ENCODE measurements around the gene C2orf74. TPM values are rescaled to one million over a fixed set of nuclear protein-coding genes. Genes with fewer than 3 reads are reported as not detected.

The C2orf74 gene
- total RNA-seq, result 23.6 TPM
- polyA plus RNA-seq (ENCODE audit: insufficient read depth, low read depth, low replicate concordance), result 47.6 TPM
- long read RNA-seq, donor 1, partial matches to known transcripts, result 0 of 2 reads
- long read RNA-seq, donor 1, other reads (novel, unspliced or antisense), result 0 of 2 reads
- long read RNA-seq, donor 2, partial matches to known transcripts, result 0 of 2 reads
- long read RNA-seq, donor 2, other reads (novel, unspliced or antisense), result 0 of 2 reads
- long read RNA-seq, donor 3, partial matches to known transcripts, result 8 of 16 reads
- long read RNA-seq, donor 3, other reads (novel, unspliced or antisense), result 0 of 16 reads
- long read RNA-seq, donor 4, transcript C2orf74-202 (4 exons, 879 nt), result major isoform, 5 of 7 reads
- long read RNA-seq, donor 4, partial matches to known transcripts, result 0 of 7 reads
- long read RNA-seq, donor 4, other reads (novel, unspliced or antisense), result 0 of 7 reads
- long read RNA-seq, donor 5, result 0 reads
- long read RNA-seq, donor 6, transcript C2orf74-202 (4 exons, 879 nt), result major isoform, 10 of 35 reads
- long read RNA-seq, donor 6, partial matches to known transcripts, result 23 of 35 reads
- long read RNA-seq, donor 6, other reads (novel, unspliced or antisense), result 0 of 35 reads
- long read RNA-seq, donor 7, partial matches to known transcripts, result 0 of 8 reads
- long read RNA-seq, donor 7, other reads (novel, unspliced or antisense), result 4 of 8 reads
- long read RNA-seq, donor 8, transcript C2orf74-202 (4 exons, 879 nt), result major isoform, 14 of 42 reads
- long read RNA-seq, donor 8, partial matches to known transcripts, result 24 of 42 reads
- long read RNA-seq, donor 8, other reads (novel, unspliced or antisense), result 0 of 42 reads
- long read RNA-seq, donor 9, partial matches to known transcripts, result 0 of 6 reads
- long read RNA-seq, donor 9, other reads (novel, unspliced or antisense), result 0 of 6 reads
- long read RNA-seq, donor 10, transcript C2orf74-202 (4 exons, 879 nt), result major isoform, 6 of 19 reads
- long read RNA-seq, donor 10, partial matches to known transcripts, result 12 of 19 reads
- long read RNA-seq, donor 10, other reads (novel, unspliced or antisense), result 0 of 19 reads

DNA sequence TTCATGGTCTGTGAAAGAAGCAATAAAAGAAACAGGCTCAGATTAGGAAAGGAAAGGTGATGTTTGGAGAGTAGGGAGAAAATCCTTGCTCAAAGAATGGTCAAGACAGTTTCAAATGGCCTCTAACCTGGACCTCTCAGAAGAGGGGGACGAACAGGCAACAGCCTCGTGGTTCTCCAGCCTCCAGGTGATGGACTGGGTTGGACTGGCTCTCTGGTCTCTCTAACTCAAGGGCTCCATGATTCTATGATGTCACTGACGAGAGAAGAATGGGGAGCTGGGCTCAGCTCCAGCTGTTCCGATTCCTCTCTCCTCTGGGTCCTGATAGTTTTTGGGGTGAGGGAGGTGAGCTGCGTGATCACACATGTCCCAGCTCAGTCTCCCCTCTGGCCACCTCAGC is at the start of gene C2orf74:
Gene C2orf74, plus strand, starts transcription at position 301 of the 400 bp plus-strand sequence. CDS start 327 bp downstream, outside the sequence.
- TF ChIP-seq, protein P1, sequence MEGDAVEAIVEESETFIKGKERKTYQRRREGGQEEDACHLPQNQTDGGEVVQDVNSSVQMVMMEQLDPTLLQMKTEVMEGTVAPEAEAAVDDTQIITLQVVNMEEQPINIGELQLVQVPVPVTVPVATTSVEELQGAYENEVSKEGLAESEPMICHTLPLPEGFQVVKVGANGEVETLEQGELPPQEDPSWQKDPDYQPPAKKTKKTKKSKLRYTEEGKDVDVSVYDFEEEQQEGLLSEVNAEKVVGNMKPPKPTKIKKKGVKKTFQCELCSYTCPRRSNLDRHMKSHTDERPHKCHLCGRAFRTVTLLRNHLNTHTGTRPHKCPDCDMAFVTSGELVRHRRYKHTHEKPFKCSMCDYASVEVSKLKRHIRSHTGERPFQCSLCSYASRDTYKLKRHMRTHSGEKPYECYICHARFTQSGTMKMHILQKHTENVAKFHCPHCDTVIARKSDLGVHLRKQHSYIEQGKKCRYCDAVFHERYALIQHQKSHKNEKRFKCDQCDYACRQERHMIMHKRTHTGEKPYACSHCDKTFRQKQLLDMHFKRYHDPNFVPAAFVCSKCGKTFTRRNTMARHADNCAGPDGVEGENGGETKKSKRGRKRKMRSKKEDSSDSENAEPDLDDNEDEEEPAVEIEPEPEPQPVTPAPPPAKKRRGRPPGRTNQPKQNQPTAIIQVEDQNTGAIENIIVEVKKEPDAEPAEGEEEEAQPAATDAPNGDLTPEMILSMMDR (IDR thresholded peaks at IDR 0.05; ENCODE audit: borderline replicate concordance, extremely low read depth, insufficient read depth), result no peak
- Histone ChIP-seq H3K9me3 (ENCODE audit: control insufficient read depth in 2 of 3, insufficient read depth in 1 of 3, low read length in 3 of 3) (no peaks in the 10 kb centered on the region), H3K36me3 (ENCODE audit: control insufficient read depth in 2 of 3, insufficient read depth in 3 of 3, low read length in 3 of 3) (peaks cover 0 to 31% (median 10%) of the 10 kb centered on the region in 3 donors), H3K4me3 (ENCODE audit: low read length in 3 of 3) (no peak within 1 kb of the TSS), H3K9ac (ENCODE audit: low read length in 3 of 3) (no peak within 1 kb of the TSS), H3K27ac (ENCODE audit: low read depth in 2 of 2, low read length in 2 of 2) (no peak within 1 kb of the TSS), H3K27me3 (ENCODE audit: control insufficient read depth, insufficient read depth, low read length) (no peaks in the 10 kb centered on the region), H3K4me1 (ENCODE audit: control insufficient read depth in 2 of 3, insufficient read depth in 2 of 3, low read depth in 1 of 3, low read length in 3 of 3) (peaks cover 0 to 3% (median 0%) of the 10 kb centered on the region in 3 donors)
- no peak for FAIRE-seq
- intact Hi-C loops (cut with DNase I), result no loop called here
- DNase-seq, result no peak

DNA sequence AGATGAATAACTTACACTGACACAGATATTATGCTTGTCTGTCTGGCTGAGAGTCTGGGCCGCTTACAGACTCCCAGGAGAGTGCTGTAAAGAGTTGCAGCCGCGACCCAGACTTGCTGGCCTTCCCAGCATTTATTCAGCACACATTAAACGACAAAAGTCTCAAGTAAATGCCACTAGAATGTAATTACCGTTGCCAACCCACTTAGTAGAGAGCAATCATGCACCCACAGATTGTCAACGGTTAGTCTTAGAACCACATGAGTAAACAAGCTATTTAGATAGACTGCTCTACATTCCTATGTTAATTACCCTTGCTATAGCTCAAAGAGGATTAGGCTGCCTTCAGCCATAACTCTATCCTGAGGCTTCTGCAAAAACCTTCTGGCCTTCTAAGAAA is 47.8 kb upstream of the C2orf74 start:
- Histone ChIP-seq H3K9me3 (ENCODE audit: control insufficient read depth in 2 of 3, insufficient read depth in 1 of 3, low read length in 3 of 3) (no peaks in the 10 kb centered on the region), H3K36me3 (ENCODE audit: control insufficient read depth in 2 of 3, insufficient read depth in 3 of 3, low read length in 3 of 3) (no peaks in the 10 kb centered on the region), H3K4me3 (ENCODE audit: low read length in 3 of 3) (no peak overlapping the region), H3K4me1 (ENCODE audit: control insufficient read depth in 2 of 3, insufficient read depth in 2 of 3, low read depth in 1 of 3, low read length in 3 of 3) (no peaks in the 10 kb centered on the region), H3K27ac (ENCODE audit: low read depth in 2 of 2, low read length in 2 of 2) (no peak overlapping the region), H3K27me3 (ENCODE audit: control insufficient read depth, insufficient read depth, low read length) (no peaks in the 10 kb centered on the region), H3K9ac (ENCODE audit: low read length in 3 of 3) (no peak overlapping the region)
- intact Hi-C loops (cut with DNase I), result no loop called here
- DNase-seq (no peak), FAIRE-seq (no peak)
- TF ChIP-seq, protein P1 (IDR thresholded peaks at IDR 0.05; ENCODE audit: borderline replicate concordance, extremely low read depth, insufficient read depth), result no peak

DNA sequence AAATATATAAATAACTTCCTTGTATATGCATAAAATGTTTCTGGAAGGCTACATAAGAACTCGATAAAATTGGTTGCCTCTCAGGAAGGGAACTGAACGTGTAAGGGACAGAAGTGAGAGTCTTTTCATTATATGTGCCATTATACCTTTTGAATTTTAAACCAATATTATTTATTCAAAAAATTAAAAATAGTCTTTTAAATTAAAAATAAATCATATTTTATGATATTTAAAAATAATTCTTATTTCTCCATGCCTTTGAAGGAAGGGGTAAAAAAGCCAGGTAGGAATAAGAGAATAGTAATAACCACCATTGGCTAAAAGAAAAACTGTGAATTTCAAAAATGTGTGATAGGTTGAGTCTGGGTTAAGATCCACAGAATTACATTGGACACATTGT is 45.7 kb upstream of the C2orf74 start:
- no peaks in the 10 kb centered on the region for H3K9me3 ChIP-seq (ENCODE audit: control insufficient read depth in 2 of 3, insufficient read depth in 1 of 3, low read length in 3 of 3)
- TF ChIP-seq, protein P1 (IDR thresholded peaks at IDR 0.05; ENCODE audit: borderline replicate concordance, extremely low read depth, insufficient read depth), result no peak
- H3K36me3 ChIP-seq (ENCODE audit: control insufficient read depth in 2 of 3, insufficient read depth in 3 of 3, low read length in 3 of 3), result no peaks in the 10 kb centered on the region
- intact Hi-C loops (cut with DNase I), result no loop called here
- no peak overlapping the region for H3K4me3 ChIP-seq (ENCODE audit: low read length in 3 of 3)
- FAIRE-seq, result no peak
- no peaks in the 10 kb centered on the region for H3K27me3 ChIP-seq (ENCODE audit: control insufficient read depth, insufficient read depth, low read length)
- no peak overlapping the region for H3K9ac ChIP-seq (ENCODE audit: low read length in 3 of 3)
- H3K27ac ChIP-seq (ENCODE audit: low read depth in 2 of 2, low read length in 2 of 2), result no peak overlapping the region
- H3K4me1 ChIP-seq (ENCODE audit: control insufficient read depth in 2 of 3, insufficient read depth in 2 of 3, low read depth in 1 of 3, low read length in 3 of 3), result no peaks in the 10 kb centered on the region
- DNase-seq, result no peak

All from kidney (tissue), 22 donors.